ENCODE data around the gene PNMA3.
"Not testable (repeated sequence)": the region's sequence is repeated elsewhere in the genome, so short reads cannot be mapped to it uniquely, and the experiment has no call there.

The PNMA3 gene

GRCh38 chrX:153074262-153074899 lies 18.1 kb downstream of the PNMA3 start:
- DNase-seq, result no peak

DNA sequence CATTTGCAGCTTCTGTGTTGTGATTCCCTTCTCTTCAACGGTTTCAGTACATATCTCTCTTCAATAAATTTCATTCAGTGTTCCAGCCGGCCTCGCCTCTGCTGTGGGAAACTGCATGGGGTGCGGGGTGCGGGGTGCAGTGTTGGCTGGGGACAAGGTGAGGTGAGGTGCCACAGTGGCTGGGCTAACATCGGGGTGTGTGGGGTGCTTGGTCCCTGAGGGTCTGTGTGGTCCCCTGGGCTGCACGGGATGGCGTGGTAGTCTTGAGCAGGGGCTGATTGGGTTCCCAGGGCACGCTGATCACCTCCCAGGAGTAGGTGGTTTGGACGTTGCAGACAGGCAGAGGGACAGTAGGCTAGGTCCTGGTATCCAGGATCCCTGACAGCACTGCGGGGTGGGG lies 18.7 kb downstream of the PNMA3 start:
- DNase-seq, result no peak

DNA sequence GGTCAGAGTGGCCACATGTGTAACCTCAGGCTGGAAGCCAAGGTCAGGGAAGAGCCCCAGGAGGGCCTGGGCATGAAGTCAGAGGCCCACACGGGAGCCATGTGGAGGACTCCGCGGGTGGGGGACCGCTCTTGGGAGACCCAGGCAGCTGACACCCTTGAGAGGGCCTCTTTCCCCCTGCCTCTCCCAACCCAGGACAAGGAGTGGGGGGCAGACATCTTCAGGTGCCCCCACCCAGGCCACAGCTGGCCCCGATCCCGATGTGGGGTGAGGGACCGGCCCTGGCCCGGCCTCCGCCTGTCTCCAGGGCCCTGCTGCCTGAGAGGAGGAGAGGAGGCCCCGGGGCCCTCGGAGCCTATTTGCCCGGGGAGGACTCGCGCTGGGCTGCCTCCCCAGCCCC lies 19.1 kb downstream of the PNMA3 start:
- DNase-seq, result no peak

GRCh38 chrX:153077437-153078135 lies 21.3 kb downstream of the PNMA3 start:
- DNase-seq, result not testable (repeated sequence)

- DNase-seq, result not testable (repeated sequence)
These were observed 27.1 kb downstream of the PNMA3 start for GRCh38 chrX:153083238-153083923.

DNA sequence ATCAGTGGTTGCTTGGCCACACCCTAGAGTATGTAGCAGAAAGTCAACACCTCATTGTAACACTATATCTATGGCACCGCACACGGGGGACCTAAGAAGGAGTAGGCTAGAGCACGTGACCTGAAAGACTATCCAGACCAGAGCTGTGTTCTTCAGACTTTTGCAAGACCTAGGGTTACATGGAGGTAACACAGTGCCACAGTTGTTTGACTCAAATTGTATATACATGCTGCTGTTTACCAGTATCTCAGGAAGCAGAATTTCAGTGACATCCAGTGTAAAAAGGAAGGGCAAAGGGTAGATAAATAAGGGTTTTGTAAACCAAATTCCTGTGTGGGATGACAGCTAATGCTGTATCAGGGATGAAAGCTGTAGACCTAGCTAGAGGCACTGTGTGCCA lies 46.1 kb downstream of the PNMA3 start:
- no peak for DNase-seq

DNA sequence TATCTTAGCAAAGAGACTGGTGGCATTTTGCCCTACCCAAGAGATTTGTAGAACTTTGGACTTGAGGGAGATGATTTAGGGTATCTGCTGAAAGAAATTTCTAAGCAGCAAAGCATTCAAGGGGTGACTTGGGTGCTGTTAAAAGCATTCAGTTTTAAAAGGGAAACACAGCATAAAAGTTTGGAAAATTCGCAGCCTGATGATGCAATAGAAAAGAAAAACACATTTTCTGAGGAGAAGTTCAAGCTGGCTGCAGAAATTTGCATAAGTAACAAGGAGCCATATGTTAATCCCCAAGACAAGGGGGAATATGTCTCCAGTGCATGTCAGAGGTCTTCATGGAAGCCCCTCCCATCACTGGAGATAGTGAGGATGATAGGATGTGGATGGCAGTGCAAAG lies 48.7 kb downstream of the PNMA3 start:
- DNase-seq, result not testable (repeated sequence)

GRCh38 chrX:153106092-153106801 lies 50.0 kb downstream of the PNMA3 start:
- DNase-seq, result not testable (repeated sequence)

Measured in suppressor macrophage (primary cell).